Endothelial cell of hepatic sinusoid (primary cell): Measurements from ENCODE around the gene PHB1.

Experiments used
- in situ Hi-C: cut with HindIII; loops from 2 replicates; pipeline ENCODE4 v1.10.0; 2017; ENCODE audit warnings: low sequenced_read_pairs

The PHB1 gene

GRCh38 chr17:49407086-49407485 is 7.6 kb downstream of the PHB1 start:
- in situ Hi-C loops = no loop called here

- in situ Hi-C loops = no loop called here
These were observed 8.1 kb downstream of the PHB1 start for GRCh38 chr17:49406421-49407061.

GRCh38 chr17:49404906-49405305 is 9.8 kb downstream of the PHB1 start:
- in situ Hi-C loops = no loop called here

DNA sequence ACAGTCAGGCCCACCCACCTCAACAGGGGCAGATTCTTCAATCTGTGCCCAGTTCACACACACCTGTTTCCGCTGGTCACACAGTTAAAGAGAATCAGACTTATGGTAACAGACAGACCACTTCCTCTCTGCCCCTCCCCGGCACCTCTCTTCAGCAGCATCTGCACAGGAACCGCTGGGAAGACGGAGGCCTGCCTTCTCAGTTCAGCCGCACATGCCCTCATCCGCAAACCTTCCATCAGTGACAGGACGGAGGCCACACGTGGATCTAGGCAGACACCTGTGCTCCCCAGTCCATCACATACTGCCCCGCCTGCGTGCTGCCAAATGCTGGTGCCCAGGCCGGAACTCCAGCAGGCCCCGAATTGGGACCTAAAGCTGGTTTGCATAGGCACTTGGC is 10.3 kb downstream of the PHB1 start:
- in situ Hi-C loops = no loop called here

DNA sequence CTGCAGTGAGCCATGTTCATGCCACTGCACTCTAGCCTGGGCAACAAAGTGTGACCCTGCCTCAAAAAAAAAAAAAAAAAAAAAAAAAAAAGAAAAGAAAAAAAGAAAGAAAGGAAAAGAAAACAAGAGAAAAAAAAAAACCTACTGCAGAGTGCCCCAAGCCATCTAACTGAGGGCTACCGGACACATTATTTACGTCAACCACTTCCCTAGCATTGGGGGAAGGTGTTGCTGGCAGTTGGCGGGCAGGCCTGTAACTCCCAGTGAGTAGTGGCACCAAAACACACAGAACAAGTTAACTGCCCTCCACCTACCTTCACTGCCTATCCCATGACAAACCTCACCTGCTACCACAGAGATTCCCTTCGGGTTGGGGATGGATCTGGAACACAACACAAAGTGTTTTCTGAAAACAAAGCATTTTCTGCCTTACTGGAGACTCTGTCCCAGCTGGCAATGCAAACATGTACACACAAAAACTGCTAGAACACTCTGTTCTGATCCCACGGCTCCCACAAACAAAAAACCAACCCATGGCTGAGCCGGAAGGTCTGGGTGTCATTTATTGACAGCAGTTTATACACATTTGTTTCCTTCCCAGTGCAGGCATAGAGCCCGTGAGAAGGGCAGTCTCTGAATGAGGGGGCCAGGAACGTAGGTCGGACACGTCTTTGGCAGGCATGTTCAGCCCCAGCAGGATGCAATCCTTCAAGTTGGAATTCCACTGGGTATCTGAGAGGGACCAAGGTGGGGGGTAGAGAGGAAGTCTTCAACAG is 11.0 kb downstream of the PHB1 start:
- in situ Hi-C loops = no loop called here

DNA sequence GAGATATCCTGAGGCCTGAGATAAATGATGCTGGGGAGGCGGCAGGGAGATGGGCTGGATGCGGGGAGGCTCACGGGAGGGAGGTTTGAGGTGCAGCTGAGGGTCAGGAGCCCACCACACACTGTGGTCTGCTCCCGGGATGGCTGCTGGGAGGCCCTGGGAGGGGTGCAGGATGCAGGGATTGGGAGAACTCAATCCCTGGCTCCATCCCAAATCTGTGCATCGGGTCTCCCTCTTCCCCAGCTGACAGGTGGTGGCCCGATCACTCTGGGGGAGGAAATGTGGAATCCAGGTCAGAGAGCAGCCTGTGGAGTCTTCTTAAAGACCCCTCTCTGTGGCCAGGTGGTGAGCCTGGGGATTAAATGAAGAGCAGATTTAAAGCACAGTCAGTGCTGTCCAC is 12.0 kb downstream of the PHB1 start:
- in situ Hi-C loops = no loop called here

GRCh38 chr17:49401971-49402611 is 12.6 kb downstream of the PHB1 start:
- in situ Hi-C loops = no loop called here

DNA sequence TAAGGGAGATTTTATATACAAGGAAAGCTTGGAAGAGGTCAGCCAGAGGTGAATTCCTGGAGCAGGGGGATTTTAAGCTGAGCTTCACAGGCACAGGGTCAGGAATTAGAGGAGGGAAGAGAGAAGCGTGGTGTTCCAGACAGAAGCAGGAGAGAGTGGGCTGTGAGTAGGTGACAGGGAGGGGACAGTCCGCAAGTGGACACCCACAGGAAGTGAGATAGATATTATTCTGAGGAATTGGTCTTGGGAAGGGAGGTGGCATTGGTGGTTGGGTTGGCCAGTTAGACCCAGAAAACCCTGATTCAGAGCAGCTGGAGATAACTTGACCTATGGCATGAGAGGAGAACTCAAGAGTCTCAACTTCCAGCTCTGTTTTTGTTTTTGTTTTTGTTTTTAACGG is 14.7 kb downstream of the PHB1 start:
- in situ Hi-C loops = loop anchor here (5.0 kb wide), 1 partner anchor 83 kb away; no protein-coding TSS in a partner anchor

DNA sequence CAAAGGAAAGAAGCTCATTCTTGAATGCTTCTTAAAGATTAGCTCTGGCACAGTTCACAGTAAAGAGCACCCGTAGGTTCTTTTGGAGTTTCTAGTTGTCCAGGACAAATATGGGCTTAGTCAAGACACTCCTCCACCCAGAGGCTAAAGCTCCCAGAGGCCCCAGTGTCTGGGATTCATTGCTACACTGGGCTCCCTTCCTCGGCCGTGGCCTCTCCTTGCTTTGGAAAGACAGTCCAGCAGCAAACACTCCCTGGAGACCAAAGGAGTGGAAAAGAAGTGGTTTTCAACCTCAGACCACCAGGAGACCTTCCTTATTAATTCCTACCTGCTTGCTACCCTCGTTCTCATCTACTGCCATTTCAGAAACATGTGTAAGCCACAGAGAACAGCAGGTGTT is 17.1 kb downstream of the PHB1 start:
- in situ Hi-C loops = loop anchor here (5.0 kb wide), 1 partner anchor 80 kb away; no protein-coding TSS in a partner anchor

DNA sequence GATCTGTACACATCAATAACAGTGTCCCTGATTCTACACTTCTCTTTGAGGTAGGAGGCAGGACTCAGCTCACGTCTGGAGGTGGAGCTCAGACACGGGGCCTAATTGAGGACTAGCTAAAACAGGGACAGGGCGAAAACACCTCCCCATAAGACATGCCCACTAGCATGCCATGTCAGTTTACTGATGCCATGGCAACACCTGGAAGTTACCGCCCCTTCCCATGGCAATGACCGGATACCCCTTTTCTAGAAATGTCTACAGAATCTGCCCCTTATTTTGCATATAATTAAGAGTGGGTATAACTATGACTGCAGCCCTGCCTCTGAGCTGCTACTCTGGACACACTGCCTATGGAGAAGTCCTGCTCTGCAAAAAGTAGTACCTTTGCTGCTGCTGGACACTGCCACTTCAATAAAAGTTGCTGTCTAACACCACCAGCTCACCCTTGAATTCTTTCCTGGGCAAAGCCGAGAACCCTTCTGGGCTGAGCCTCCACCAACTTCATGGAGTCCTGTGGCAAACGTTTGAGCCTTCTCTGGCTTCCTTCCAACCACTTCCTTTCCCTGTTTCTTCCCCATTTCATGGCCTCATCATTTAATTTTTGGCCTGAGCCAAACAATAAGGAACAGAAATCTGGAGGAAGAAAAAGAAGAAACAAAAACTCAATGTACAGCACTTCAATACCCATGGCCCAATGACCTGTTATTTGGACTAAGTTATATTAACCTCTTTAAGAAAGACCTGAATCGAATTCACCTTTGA is 21.0 kb downstream of the PHB1 start:
- in situ Hi-C loops = no loop called here

GRCh38 chr17:49390548-49391324 is 23.9 kb downstream of the PHB1 start:
- in situ Hi-C loops = no loop called here

GRCh38 chr17:49389514-49390347 is 25.0 kb downstream of the PHB1 start:
- in situ Hi-C loops = loop anchor here (5.0 kb wide), 1 partner anchor 48 kb away; no protein-coding TSS in a partner anchor

- in situ Hi-C loops = loop anchor here (5.0 kb wide), 1 partner anchor 48 kb away; no protein-coding TSS in a partner anchor
These were observed 25.8 kb downstream of the PHB1 start for GRCh38 chr17:49388692-49389513.

DNA sequence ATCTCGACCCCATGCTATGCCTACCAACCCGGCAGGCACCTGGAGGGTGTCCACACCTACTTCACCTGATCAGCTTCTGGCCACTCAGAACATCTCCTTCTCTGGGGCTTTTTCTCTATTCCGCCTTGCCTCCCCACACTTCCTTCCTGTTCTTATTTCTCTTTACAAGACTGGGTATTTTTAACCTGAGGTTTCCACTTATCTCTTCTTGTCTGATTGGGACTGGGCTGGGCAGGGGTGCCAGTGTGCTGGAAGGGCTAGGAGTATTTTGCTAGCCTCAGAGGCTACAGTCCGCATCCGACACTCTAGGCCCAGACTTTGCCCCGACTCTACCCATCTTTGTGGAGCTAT is 26.4 kb downstream of the PHB1 start:
- in situ Hi-C loops = loop anchor here (5.0 kb wide), 1 partner anchor 49 kb away; no protein-coding TSS in a partner anchor

DNA sequence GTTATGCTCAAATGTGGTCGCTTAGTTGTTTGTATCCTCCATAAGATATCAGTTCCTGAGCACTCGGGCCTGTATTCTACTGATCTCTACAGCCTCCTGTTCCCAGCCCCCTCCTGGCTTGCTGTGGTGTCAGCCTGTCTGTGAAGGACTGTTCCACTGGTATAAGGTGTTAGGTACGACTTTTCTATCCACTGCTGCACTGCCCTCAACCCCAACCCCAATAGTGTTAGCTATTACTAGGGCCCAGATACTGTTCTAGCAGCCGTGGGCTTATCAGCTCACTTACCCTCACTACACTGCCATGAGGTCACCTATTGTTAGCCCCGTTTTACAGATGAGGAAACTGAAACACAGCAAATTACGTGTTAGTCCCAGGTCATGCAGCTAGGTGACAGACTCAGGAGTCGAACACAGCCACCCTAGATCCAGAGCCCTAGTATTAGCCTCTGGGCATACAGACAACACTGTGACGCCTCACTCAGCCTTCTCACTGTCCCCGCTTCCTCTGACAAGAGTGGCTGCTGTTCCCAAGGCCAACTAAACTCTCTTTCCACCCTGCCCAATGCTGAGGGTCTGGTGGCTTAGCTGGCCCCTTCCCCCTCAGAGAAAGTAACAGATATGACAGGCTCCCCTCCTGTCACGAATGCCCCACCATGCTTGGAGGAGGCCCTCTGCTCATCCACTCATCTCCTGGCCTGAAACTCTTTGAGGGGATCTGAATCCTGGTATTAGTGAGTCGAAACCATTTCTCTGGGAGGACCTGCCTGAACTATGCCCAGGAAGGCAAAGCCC is 27.0 kb downstream of the PHB1 start:
- in situ Hi-C loops = loop anchor here (5.0 kb wide), 1 partner anchor 50 kb away; no protein-coding TSS in a partner anchor

DNA sequence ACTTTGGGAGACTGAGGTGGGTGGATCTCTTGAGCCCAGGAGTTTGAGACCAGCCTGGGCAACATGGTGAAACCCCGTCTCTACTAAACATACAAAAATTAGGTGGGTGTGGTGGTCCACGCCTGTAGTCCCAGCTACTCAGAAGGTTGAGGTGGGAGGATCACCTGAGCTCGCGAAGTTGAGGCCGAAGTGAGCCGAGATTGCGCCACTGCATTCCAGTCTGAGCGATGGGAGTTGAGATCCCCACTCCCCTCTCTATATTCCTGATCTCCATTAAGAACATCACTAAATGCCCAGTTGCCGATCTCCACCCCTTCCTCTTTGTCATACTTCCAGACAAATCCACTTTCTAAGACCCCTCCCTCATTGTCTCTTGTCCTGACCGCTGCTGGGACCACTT is 28.3 kb downstream of the PHB1 start:
- in situ Hi-C loops = loop anchor here (5.0 kb wide), 1 partner anchor 51 kb away; no protein-coding TSS in a partner anchor

GRCh38 chr17:49384951-49385350 is 29.7 kb downstream of the PHB1 start:
- in situ Hi-C loops = loop anchor here (5.0 kb wide), 1 partner anchor 52 kb away; no protein-coding TSS in a partner anchor

DNA sequence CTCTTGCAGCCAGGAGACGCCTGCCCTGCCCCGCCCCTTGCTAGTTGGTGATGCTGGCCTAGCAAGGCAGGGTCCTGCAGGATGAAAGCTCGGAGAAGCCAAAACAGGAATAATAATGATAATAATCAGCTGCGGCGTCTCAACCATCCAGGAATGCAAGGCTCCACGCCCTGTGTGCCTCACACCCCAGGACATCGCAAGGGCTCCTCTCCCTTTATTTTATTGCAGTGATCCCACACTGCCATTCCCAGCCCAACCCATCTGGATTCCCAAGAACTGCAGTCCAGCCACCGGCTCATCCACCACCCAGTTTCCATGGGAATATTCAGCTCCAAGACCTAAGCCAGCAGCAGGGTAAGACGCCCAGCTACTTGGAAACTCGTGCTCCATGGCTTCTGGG is 31.6 kb downstream of the PHB1 start:
- in situ Hi-C loops = no loop called here
